GM12878 (cell line): Measurements from ENCODE around the gene MFAP3L. TPM values are rescaled to one million over a fixed set of nuclear protein-coding genes. Genes with fewer than 3 reads are reported as not detected.

ENCODE experiments used
- ATAC-seq: fragments of 200-7000 bp; cut with Tn5 transposase; 3 replicates; pipeline ENCODE4 v1.9.1; 2020; ENCODE audit warnings: mild to moderate bottlenecking, moderate library complexity
- BruUV-seq: library from RNA; stranded (reverse); fragments of 400-500 nt; replicated peaks from 2 replicates; lab custom pipeline; 2021; lab: Mats Ljungman, UMichigan
- CTCF ChIA-PET: fragments of 300-600 bp; sonication (Branson Sonifier 250); formaldehyde crosslinking; extraction: SDS; loops from one replicate; lab custom pipeline; 2021; ENCODE audit warnings: inconsistent platforms; lab: Yijun Ruan, JAX
- POLR2A ChIA-PET: fragments of 350-600 bp; formaldehyde crosslinking; extraction: SDS; loops from one replicate; lab custom pipeline; 2021; ENCODE audit warnings: inconsistent platforms; lab: Charles Lee
- RAD21 ChIA-PET: fragments of 300-600 bp; sonication (Branson Sonifier 250); formaldehyde crosslinking; loops from one replicate; lab custom pipeline; 2023; ENCODE audit warnings: antibody characterized with exemption; ENCODE audit not compliant: unreplicated experiment; lab: Charles Lee
- SMC1A ChIA-PET: fragments of 300-600 bp; sonication (Branson Sonifier 250); formaldehyde crosslinking; loops from one replicate; lab custom pipeline; 2023; ENCODE audit not compliant: unreplicated experiment, uncharacterized antibody; lab: Charles Lee
- DNase-seq: peaks from one replicate; pipeline ENCODE4 v3.0.0-alpha.2; 2011; ENCODE audit warnings: low read depth, low spot score
- FAIRE-seq: peaks from 3 replicates; lab custom pipeline; 2011; peaks lifted over from hg19 to GRCh38; lab: Jason Lieb, UNC
- H2AFZ ChIP-seq: 2 replicates; pipeline ENCODE4 v1.6.0; 2011; ENCODE audit warnings: low read depth, low read length, control low read depth; ENCODE audit not compliant: control insufficient read depth
- H3K27ac ChIP-seq: 2 replicates; pipeline ENCODE4 v1.5.1; 2011; ENCODE audit warnings: control low read depth; ENCODE audit not compliant: control insufficient read depth, insufficient read depth
- H3K27me3 ChIP-seq, 2 experiments: replicated peaks in 1 of 2; 2 replicates each; pipeline versions ENCODE4 v1.6.0 to v1.6.1; 2011; ENCODE audit warnings: low read length in 1 of 2; ENCODE audit not compliant: control insufficient read depth in 2 of 2, insufficient read depth in 2 of 2
- H3K36me3 ChIP-seq, 2 experiments: 2 replicates each; pipeline ENCODE4 v1.5.1; 2011; ENCODE audit warnings: low read length in 1 of 2; ENCODE audit not compliant: control insufficient read depth in 2 of 2, insufficient read depth in 2 of 2
- H3K4me1 ChIP-seq: 2 replicates; pipeline ENCODE4 v1.6.1; 2011; ENCODE audit warnings: mild to moderate bottlenecking, low read length, moderate library complexity, mixed read lengths; ENCODE audit not compliant: control insufficient read depth, insufficient read depth
- H3K4me2 ChIP-seq: 2 replicates; pipeline ENCODE4 v1.6.0; 2011; ENCODE audit warnings: control low read depth; ENCODE audit not compliant: control insufficient read depth, insufficient read depth
- H3K4me3 ChIP-seq: fragments of 200-600 bp; sonication (generic); 2 replicates; pipeline ENCODE4 v1.5.1; 2016
- H3K79me2 ChIP-seq: 2 replicates; pipeline ENCODE4 v1.6.0; 2011; ENCODE audit warnings: low read length; ENCODE audit not compliant: control insufficient read depth, insufficient read depth
- H3K9ac ChIP-seq: 2 replicates; pipeline ENCODE4 v1.8.0; 2011; ENCODE audit warnings: low read length, control low read depth, mixed read lengths; ENCODE audit not compliant: control insufficient read depth, insufficient read depth
- H3K9me3 ChIP-seq: replicated peaks from 3 replicates; pipeline ENCODE4 v1.5.1; 2011; ENCODE audit warnings: mild to moderate bottlenecking, low read length; ENCODE audit not compliant: control insufficient read depth, insufficient read depth
- H4K20me1 ChIP-seq: 2 replicates; pipeline ENCODE4 v1.6.0; 2011; ENCODE audit not compliant: control insufficient read depth, insufficient read depth
- JUNB ChIP-seq: IDR thresholded peaks from 2 replicates; pipeline ENCODE4 v1.6.1; 2016; ENCODE audit warnings: antibody characterized with exemption, mild to moderate bottlenecking
- POU2F2 ChIP-seq: IDR thresholded peaks from 3 replicates; pipeline ENCODE4 v1.6.1; 2011; ENCODE audit warnings: low read depth, mild to moderate bottlenecking, low read length, borderline replicate concordance
- REST ChIP-seq: IDR thresholded peaks from 2 replicates; pipeline ENCODE4 v1.6.1; 2012; ENCODE audit warnings: mild to moderate bottlenecking, low read depth, low read length
- TARDBP ChIP-seq: IDR thresholded peaks from 2 replicates; pipeline ENCODE4 v1.6.1; 2016; ENCODE audit warnings: borderline replicate concordance
- WRNIP1 ChIP-seq: IDR thresholded peaks from 2 replicates; pipeline ENCODE4 v1.6.1; 2011; ENCODE audit warnings: low read depth, low read length, improper control_type of control experiment, borderline replicate concordance
- ZBTB40 ChIP-seq: fragments of 450-650 bp; IDR thresholded peaks from 2 replicates; pipeline ENCODE4 v1.6.1; 2016; ENCODE audit warnings: mild to moderate bottlenecking, moderate library complexity, borderline replicate concordance
- ZNF217 ChIP-seq: fragments of 450-650 bp; IDR thresholded peaks from 2 replicates; pipeline ENCODE4 v1.6.1; 2017; ENCODE audit warnings: antibody characterized with exemption, mild to moderate bottlenecking
- ZSCAN29 ChIP-seq: fragments of 450-650 bp; IDR thresholded peaks from 2 replicates; pipeline ENCODE4 v1.6.1; 2017; ENCODE audit warnings: mild to moderate bottlenecking, moderate library complexity
- WGBS: methylation state at CpG from one replicate; pipeline ENCODE4 v1.1.6; 2016; ENCODE audit warnings: low lambda C conversion rate; ENCODE audit not compliant: insufficient replicate concordance, insufficient coverage; ENCODE audit errors: missing lambda C conversion rate; 5-methylcytosine and 5-hydroxymethylcytosine counted together
- in situ Hi-C: fragments of 300-500 bp; cut with MboI; formaldehyde crosslinking; loops from 9 replicates; pipeline ENCODE4 v1.14.3; 2018; ENCODE audit warnings: mixed read lengths
- intact Hi-C: fragments of 100-400 bp; cut with micrococcal nuclease; formaldehyde crosslinking; loops from one replicate; pipeline ENCODE4 v1.14.2; 2022; ENCODE audit not compliant: unreplicated experiment
- polyA plus RNA-seq, 11 experiments: library from polyadenylated mRNA; depleted of rRNA in 4 of 11; unstranded in 6 of 11; stranded (reverse) in 5 of 11; fragments of >200 nt; fragmentation: Nextera tagmentation in 4 of 11; fragmentation: Illumina TruSeq in 1 of 11; extraction: Ambion mirVana in 4 of 11; extraction: Trizol in 1 of 11; gene quantifications; 1 replicate in 1 of 11; 2 replicates in 10 of 11; pipeline versions ENCODE4 v1.2.1 to v1.2.3, GENCODE V29; 2011 to 2016; ENCODE audit warnings: inconsistent platforms in 2 of 11, missing spikeins in 2 of 11, low read depth in 1 of 11
- total RNA-seq, 4 experiments: library from RNA; depleted of rRNA in 3 of 4; stranded (reverse); fragments of >200 nt in 3 of 4; fragmentation: Illumina TruSeq in 1 of 4; extraction: Trizol in 1 of 4; gene quantifications; 2 replicates each; pipeline versions ENCODE4 v1.2.1 to v1.2.3, GENCODE V29; 2013 to 2021
- TF ChIP-seq, protein P1 (sequence below), 3 experiments: IDR thresholded peaks in 2 of 3; conservative IDR thresholded peaks in 1 of 3; 2 replicates each; pipeline ENCODE4 v1.5.1; 2011; ENCODE audit warnings: low read depth in 3 of 3, low read length in 3 of 3, mild to moderate bottlenecking in 3 of 3, control low read depth in 2 of 3, moderate library complexity in 2 of 3, inconsistent platforms in 1 of 3, mixed read lengths in 1 of 3; ENCODE audit not compliant: control insufficient read depth in 2 of 3, insufficient read depth in 1 of 3; ENCODE audit errors: extremely low read depth in 1 of 3
- TF ChIP-seq, protein P2 (sequence below): IDR thresholded peaks from 2 replicates; pipeline ENCODE4 v1.6.1; 2011; ENCODE audit warnings: low read depth, low read length, improper control_type of control experiment, borderline replicate concordance

MFAP3L gene
- total and polyA plus RNA-seq, 10 of the 15 experiments (the other 5 are each of a cell fraction or from before 2014, with no cell fraction given) = 0.10 to 3.0 TPM; not detected in 8

DNA sequence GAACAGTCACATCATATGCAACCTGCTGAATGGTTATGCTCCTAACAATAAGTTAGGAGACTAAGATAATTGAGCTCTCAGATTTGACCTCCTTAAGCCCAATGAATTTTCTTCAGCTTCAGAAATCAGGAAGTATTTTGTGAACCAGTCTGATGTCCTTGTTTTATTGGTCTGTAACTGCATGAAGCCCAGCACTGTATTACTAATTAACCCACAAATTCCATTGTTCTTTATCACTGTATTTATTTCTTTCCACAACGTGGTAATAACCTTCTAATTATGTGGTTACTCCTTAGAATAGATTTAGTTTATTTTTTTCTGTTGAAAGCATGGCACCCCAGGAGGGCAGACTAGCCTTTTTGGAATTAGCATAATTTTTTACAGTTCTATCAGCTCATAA lies 3.9 kb upstream of the MFAP3L start:
- Histone ChIP-seq H3K4me1 (peaks cover 5% of the 10 kb centered on the region), H3K27me3 (peaks cover 0 to 7% of the 10 kb centered on the region in 2 experiments; a peak in 3 of 4 replicates), H4K20me1 (no peaks in the 10 kb centered on the region), H2AFZ (no peak overlapping the region), H3K4me3 (no peak overlapping the region), H3K9ac (no peak overlapping the region), H3K79me2 (no peaks in the 10 kb centered on the region), H3K9me3 (no peaks in the 10 kb centered on the region; the same call in 2 of the 3 replicates), H3K27ac (no peak overlapping the region), H3K4me2 (no peak overlapping the region), H3K36me3 (no peaks in the 10 kb centered on the region)
- BruUV-seq = no TSS peak
- WGBS = 0% methylated on average over 1 of the region's 1 CpG
- ATAC-seq (no peak), FAIRE-seq (no peak), DNase-seq (no peak)
- ChIA-PET POLR2A (no interaction called here), SMC1A (no interaction called here), CTCF (no interaction called here), RAD21 (no interaction called here)
- TF ChIP-seq TARDBP (no peak), ZBTB40 (no peak), POU2F2 (no peak), JUNB (no peak), ZNF217 (no peak), ZSCAN29 (no peak), WRNIP1 (no peak), REST (no peak)
- TF ChIP-seq, protein P1, sequence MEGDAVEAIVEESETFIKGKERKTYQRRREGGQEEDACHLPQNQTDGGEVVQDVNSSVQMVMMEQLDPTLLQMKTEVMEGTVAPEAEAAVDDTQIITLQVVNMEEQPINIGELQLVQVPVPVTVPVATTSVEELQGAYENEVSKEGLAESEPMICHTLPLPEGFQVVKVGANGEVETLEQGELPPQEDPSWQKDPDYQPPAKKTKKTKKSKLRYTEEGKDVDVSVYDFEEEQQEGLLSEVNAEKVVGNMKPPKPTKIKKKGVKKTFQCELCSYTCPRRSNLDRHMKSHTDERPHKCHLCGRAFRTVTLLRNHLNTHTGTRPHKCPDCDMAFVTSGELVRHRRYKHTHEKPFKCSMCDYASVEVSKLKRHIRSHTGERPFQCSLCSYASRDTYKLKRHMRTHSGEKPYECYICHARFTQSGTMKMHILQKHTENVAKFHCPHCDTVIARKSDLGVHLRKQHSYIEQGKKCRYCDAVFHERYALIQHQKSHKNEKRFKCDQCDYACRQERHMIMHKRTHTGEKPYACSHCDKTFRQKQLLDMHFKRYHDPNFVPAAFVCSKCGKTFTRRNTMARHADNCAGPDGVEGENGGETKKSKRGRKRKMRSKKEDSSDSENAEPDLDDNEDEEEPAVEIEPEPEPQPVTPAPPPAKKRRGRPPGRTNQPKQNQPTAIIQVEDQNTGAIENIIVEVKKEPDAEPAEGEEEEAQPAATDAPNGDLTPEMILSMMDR (IDR thresholded peaks at IDR 0.05 in 2 of 3, conservative IDR thresholded peaks at IDR 0.05 in 1 of 3; ENCODE audit: control insufficient read depth in 2 of 3, extremely low read depth in 1 of 3, insufficient read depth in 1 of 3, low read depth in 3 of 3, low read length in 3 of 3) = no peak
- TF ChIP-seq, protein P2, sequence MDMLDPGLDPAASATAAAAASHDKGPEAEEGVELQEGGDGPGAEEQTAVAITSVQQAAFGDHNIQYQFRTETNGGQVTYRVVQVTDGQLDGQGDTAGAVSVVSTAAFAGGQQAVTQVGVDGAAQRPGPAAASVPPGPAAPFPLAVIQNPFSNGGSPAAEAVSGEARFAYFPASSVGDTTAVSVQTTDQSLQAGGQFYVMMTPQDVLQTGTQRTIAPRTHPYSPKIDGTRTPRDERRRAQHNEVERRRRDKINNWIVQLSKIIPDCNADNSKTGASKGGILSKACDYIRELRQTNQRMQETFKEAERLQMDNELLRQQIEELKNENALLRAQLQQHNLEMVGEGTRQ = no peak
- intact Hi-C loops (no loop called here), in situ Hi-C loops (no loop called here)
